Measurements from ENCODE around the gene DNMBP.
"Not testable (repeated sequence)": the region's sequence is repeated elsewhere in the genome, so short reads cannot be mapped to it uniquely, and the experiment has no call there.

The DNMBP gene

DNA sequence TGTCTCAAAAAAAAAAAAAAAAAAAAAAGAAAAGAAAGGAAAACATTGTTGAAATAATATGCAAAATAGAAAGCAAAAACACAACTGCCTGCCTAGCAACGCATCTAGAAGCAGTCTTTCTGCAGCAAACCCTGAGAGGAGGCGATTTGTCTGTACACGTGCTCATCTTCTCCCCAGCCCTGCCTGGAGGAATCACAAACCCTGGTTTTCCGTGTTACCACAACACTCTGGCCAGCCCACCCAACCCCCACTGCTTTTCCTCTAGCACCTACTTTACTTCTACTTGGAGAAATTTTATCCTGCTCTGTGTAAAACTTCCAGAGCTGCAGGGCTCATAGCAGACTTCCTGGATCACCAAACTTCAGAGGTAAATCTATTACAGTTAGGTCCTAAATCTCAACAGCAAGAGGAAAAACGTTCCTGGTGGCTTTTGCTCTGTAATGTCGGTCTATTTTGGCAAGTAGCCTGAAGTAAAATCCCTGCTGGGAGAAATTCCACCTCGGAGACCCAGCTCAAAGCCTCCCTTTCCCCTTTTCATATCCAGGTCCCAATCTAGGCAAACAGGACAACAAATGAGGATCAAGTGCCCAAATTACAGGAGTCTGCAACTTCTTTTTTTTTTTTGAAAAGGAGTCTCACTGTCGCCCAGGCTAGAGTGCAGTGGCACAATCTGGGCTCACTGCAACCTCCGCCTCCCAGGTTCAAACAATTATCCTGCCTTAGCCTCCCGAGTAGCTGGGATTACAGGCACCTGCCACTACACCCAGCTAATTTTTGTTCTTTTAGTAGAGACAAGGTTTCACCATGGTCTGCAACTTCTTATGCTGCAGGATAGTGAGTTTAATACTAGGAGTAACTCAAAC is 91.6 kb downstream of the DNMBP start:
- DNase-seq (ENCODE audit: low spot score), result peak; percentile 55

GRCh38 chr10:99916776-99917175 is 93.0 kb downstream of the DNMBP start:
- DNase-seq (ENCODE audit: low spot score), result no peak

GRCh38 chr10:99915414-99915813 is 94.3 kb downstream of the DNMBP start:
- no peak for DNase-seq (ENCODE audit: low spot score)

- no peak for DNase-seq (ENCODE audit: low spot score)
These were observed 95.5 kb downstream of the DNMBP start for GRCh38 chr10:99914236-99914635.

DNA sequence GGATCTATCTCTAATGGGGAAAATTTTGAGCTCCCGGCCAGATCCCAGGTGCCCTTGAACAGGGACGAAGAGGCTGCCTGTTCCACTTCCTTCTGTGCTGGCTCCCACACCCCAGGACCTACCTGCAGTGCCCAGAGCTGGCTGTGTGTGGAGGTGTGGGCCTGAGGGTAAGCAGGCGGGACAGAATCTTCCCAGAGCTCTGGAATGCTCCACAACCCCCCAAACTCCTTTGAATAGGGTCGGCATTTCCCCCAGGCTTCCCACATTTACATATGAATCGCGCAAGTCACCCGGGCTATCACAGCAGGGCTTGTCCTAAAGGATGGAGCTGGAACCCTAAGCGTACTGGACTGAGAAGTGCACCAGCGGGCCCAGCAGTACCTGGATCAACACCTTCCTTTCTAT is 95.9 kb downstream of the DNMBP start:
- no peak for DNase-seq (ENCODE audit: low spot score)

DNA sequence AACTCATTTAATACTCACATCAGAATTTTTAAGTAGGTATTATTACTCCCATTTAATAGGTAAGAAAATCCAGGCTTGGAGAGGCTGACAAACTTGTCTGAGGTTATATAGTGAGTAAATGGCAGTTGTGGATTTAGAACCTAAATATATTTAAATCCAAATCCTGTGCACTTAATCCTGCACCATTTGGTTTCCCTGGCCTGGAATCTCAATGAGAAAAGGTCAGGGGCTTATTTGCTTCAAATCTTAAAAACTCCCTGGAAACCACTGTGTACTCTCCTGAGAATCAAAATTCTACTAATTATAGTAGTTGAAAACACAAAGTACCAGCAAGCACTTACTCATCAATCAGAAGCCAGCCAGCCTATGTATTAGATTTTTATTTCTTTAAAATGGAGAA is 97.7 kb downstream of the DNMBP start:
- no peak for DNase-seq (ENCODE audit: low spot score)

DNA sequence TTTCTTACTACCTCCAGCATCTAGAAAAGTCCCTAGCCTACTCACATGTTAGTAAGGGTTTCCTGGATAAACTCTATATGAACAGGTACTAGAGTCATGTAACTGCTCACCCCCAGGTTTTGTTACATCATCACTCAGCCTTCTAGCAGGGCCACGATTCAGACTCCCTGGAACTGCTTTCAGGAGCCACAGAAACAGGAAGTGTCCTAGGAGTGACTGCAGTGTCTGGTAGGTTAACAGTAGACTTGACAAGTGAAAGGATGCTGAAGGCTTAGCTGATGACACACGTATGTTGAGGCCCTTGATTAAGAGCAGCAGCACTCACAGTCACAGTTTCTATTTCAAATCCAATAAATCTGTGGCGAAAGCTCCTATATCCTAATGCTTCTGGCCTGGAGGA is 101.2 kb downstream of the DNMBP start:
- DNase-seq (ENCODE audit: low spot score), result no peak

- DNase-seq (ENCODE audit: low spot score), result peak; percentile 8
These were observed 103.3 kb downstream of the DNMBP start for GRCh38 chr10:99906470-99906869.

- no peak for DNase-seq (ENCODE audit: low spot score)
These were observed 103.8 kb downstream of the DNMBP start for GRCh38 chr10:99905971-99906370.

DNA sequence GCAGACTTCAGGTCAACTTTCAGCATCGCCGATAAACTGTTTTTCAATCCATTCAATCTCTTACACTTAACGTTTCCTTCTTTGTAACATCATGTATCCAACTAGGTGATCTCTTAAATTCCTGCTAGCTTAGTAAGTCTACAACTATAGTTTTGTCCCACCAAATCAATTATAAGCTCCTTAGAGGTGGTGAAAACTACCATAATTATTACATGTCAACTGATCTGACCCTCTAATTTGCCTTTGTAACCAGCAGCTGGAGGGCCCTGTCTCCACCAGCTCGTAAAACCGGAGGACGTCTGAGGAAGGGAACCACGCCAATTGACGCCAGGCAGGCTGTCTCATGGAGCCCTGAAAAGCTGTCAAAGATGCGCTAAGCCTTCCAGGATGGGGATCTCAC is 113.9 kb downstream of the DNMBP start:
- DNase-seq (ENCODE audit: low spot score), result no peak

GRCh38 chr10:99895066-99895465 is 114.7 kb downstream of the DNMBP start:
- not testable (repeated sequence) for DNase-seq (ENCODE audit: low spot score)

DNA sequence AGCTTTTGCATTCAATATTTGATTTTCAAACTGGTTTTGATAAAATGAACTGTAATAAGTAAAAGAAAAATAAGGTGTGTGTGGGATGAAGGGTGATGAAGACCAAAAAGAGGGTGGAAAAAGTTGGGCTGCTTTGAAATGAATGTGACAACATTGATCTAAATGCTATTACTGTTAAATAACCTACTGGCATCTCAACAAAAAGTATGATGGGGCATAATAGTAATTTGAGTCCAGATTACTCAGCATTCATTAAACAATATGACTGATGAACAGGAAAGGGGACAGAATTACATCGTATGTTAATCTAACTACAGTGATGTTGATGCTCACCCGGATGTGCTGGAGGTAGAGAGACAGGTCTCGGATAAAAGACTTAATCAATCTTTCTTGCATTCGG is 115.1 kb downstream of the DNMBP start:
- DNase-seq (ENCODE audit: low spot score), result no peak

- DNase-seq (ENCODE audit: low spot score), result no peak
These were observed 121.1 kb downstream of the DNMBP start for GRCh38 chr10:99888622-99889021.

- DNase-seq (ENCODE audit: low spot score), result no peak
These were observed 126.2 kb downstream of the DNMBP start for GRCh38 chr10:99883523-99883922.

DNA sequence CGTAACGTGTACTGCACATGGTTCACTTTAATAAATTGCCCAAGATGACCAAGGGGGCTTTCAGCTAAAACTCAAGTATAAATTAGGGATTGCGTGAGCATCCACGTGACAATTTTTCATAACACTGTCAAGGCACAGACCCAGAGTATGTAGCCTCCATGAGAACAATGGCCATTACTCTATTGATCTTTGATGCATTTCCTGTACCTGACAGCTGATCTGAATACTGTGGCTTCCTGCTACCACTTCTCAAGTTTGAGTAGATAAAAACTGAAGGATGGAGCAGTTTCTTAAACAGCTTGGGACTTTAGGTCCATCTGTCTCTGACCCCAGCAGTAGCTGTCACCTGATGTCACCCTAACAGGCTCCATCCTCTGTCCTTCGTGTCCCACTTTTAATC is 128.4 kb downstream of the DNMBP start:
- DNase-seq (ENCODE audit: low spot score), result no peak

GRCh38 chr10:99880080-99880835 is 129.5 kb downstream of the DNMBP start:
- DNase-seq (ENCODE audit: low spot score), result peak; percentile 18

DNA sequence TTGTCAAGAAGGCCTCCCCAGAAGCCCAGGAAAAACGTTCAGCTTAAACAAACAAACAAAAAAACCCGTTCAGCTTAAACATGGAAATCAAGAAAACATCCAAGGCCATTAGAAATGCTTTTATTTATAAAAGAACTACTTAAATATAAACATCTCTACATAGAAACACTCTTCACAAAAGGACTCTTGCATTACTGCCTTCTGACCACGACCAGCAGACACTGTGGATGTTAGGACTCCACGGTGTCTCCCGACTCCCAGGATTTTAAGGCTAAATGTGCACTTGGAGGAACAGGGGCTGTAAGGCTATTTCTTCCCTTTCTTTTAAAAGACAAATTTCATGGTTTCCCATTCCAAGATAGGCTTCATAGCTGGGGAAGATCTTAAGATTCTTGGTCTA is 134.3 kb downstream of the DNMBP start:
- no peak for DNase-seq (ENCODE audit: low spot score)

DNA sequence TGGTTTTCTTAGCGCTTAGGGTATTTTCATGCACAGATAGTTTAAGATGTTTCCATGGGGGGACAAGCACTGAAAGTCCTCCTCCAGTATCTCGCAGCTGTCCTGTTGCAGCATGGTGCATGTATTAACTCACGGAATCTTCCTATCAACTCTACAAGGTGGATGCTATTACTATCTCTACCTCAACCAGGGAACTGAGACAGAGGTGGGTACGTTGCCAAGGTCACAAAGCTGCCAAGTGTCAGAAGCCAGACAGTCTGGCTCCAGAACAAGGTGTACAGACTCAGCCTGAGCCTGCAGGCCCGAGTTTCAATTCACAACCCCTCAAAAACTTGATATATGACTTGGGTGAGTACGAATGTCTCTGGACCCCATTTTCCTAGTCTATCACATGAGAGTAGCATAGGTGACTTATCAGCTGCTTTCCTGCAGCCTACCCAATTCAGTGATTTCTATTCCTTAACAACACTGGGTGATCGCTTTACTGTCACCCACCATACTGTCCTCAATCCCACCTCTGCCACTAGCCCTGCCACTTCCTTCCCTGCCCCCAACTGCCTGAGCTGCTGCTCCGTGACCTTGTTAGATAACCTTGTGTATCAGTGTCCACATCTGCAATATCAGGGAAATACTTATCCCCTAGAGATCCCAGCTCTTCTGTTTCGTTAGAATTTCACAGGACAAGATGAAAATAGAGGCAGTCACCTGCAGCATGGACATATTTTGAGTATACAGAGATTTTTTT is 135.2 kb downstream of the DNMBP start:
- no peak for DNase-seq (ENCODE audit: low spot score)

GRCh38 chr10:99873846-99874245 is 135.9 kb downstream of the DNMBP start:
- no peak for DNase-seq (ENCODE audit: low spot score)

DNA sequence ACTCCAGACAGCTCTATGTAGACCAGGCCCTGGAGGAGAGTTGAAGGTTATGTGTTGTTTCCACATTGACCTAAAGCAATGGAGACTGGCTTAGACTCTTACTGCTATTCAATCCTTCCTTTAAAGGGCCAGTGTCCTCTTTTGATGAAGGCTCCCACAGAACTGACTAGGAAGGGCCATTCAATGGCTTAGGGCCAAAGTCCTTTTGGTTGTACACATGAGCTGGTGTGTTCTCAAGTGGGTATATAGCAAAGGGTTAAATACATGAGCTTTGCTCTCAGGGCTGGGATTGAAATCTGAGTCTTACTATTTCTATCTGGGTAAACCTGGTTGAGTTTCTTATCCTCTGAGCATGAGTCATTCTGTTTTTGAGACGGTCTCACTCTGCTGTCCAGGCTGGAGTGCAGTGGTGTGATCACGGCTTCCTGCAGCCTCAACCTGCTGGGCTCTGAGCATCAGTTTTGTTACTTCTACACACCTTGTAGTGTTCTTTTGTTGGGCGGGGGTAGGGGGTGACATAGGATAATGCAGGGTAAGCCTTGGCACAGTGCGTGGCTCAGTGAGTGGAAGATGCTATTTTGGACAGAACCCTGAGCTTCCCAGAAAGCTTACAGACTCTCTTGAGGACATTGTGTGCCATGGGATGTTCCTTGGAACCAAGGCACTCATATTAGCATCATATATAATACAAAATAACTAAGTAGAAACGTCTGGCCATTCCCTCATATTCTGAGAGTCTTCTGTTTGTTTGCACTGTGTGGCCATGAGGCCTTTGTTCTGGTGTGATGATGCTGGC is 137.2 kb downstream of the DNMBP start:
- no peak for DNase-seq (ENCODE audit: low spot score)

GRCh38 chr10:99870123-99870730 is 139.5 kb downstream of the DNMBP start:
- DNase-seq (ENCODE audit: low spot score), result no peak

Data from Ammon's horn (tissue), 1 donor.